CD4-positive, alpha-beta T cell (primary cell): ENCODE data around the gene TDRD9. TPM values are rescaled to one million over a fixed set of nuclear protein-coding genes. Genes with fewer than 3 reads are reported as not detected.

Experiments used
- ATAC-seq: fragments of 200-7000 bp; cut with Tn5 transposase; one replicate; pipeline ENCODE4 v1.10.0; 2022; ENCODE audit warnings: mild to moderate bottlenecking; ENCODE audit not compliant: poor library complexity
- CTCF ChIA-PET: fragments of 350-600 bp; sonication (Branson Sonifier 250); formaldehyde crosslinking; loops from one replicate; lab custom pipeline; 2021; ENCODE audit warnings: antibody characterized with exemption, inconsistent platforms; lab: Charles Lee
- POLR2A ChIA-PET: fragments of 350-600 bp; sonication (Branson Sonifier 250); formaldehyde crosslinking; loops from one replicate; lab custom pipeline; 2021; ENCODE audit warnings: antibody characterized with exemption, inconsistent platforms; lab: Charles Lee
- DNase-seq, 14 experiments: peaks; one replicate each; pipeline ENCODE4 v3.0.0-alpha.2; 2013 to 2020; ENCODE audit warnings: mixed read lengths in 2 of 14
- H3K27ac ChIP-seq, 2 donors: one replicate each; pipeline versions ENCODE4 v1.5.1 to v1.7.0; 2013; ENCODE audit warnings: low read length in 2 of 2, low read depth in 1 of 2, mild to moderate bottlenecking in 1 of 2
- H3K27me3 ChIP-seq, 2 experiments: 1 replicate in 1 of 2; 2 replicates in 1 of 2; pipeline versions ENCODE4 v1.6.1 to v1.7.0; 2013; ENCODE audit warnings: low read length in 2 of 2, control low read depth in 1 of 2, mild to moderate bottlenecking in 1 of 2, moderate library complexity in 1 of 2; ENCODE audit not compliant: insufficient read depth in 2 of 2, control insufficient read depth in 1 of 2
- H3K36me3 ChIP-seq: one replicate; pipeline ENCODE4 v1.6.1; 2013; ENCODE audit warnings: low read length, control low read depth; ENCODE audit not compliant: insufficient read depth
- H3K4me1 ChIP-seq: one replicate; pipeline ENCODE4 v1.6.1; 2013; ENCODE audit warnings: low read length, control low read depth; ENCODE audit not compliant: insufficient read depth
- H3K4me3 ChIP-seq: one replicate; pipeline ENCODE4 v1.5.1; 2013; ENCODE audit warnings: mild to moderate bottlenecking, low read length, moderate library complexity
- H3K9me3 ChIP-seq, 2 experiments: 1 replicate in 1 of 2; 2 replicates in 1 of 2; pipeline versions ENCODE4 v1.6.1 to v1.7.0; 2013; ENCODE audit warnings: low read length in 2 of 2, mild to moderate bottlenecking in 2 of 2, control low read depth in 1 of 2, moderate library complexity in 1 of 2; ENCODE audit not compliant: control insufficient read depth in 1 of 2, insufficient read depth in 1 of 2
- H3K27ac Mint-ChIP-seq: one replicate; pipeline ENCODE4 v1.8.0; 2020; ENCODE audit warnings: mixed read lengths
- H3K27me3 Mint-ChIP-seq: one replicate; pipeline ENCODE4 v1.8.0; 2021; ENCODE audit warnings: mixed read lengths
- H3K36me3 Mint-ChIP-seq: one replicate; pipeline ENCODE4 v1.8.0; 2021; ENCODE audit warnings: low read depth, mixed read lengths
- H3K4me1 Mint-ChIP-seq: one replicate; pipeline ENCODE4 v1.8.0; 2021; ENCODE audit warnings: low read depth, mixed read lengths
- H3K4me3 Mint-ChIP-seq: one replicate; pipeline ENCODE4 v1.8.0; 2020; ENCODE audit warnings: mild to moderate bottlenecking, mixed read lengths
- H3K9me3 Mint-ChIP-seq: one replicate; pipeline ENCODE4 v1.8.0; 2020; ENCODE audit warnings: mixed read lengths
- CTCF ChIP-seq: fragments of 200-600 bp; IDR thresholded peaks from one replicate; pipeline ENCODE4 v1.8.0; 2022; ENCODE audit warnings: antibody characterized with exemption, mild to moderate bottlenecking
- intact Hi-C, 2 experiments: fragments of 100-400 bp; cut with DNase I in 1 of 2; cut with micrococcal nuclease in 1 of 2; formaldehyde crosslinking; loops; one replicate each; pipeline versions ENCODE4 v1.15.1 to v1.9.0; 2023 to 2025; cut with DNase I, micrococcal nuclease
- total RNA-seq, 174 experiments: library from RNA in 2 of 174; stranded (reverse) in 2 of 174; gene quantifications; one replicate each; pipeline ENCODE4 v1.2.3 and lab custom pipeline; 2021 to 2026

Gene TDRD9
- total RNA-seq, 2 experiments from 2014 or later: 0.17 to 0.27 TPM

- peaks cover 6% of the 10 kb centered on the region for H3K4me1 Mint-ChIP-seq
- H3K27ac Mint-ChIP-seq: no peak overlapping the region
- intact Hi-C loops: loop anchor here in 1 of 2 experiments (10.0 kb wide), 1 partner anchor 591 kb away; the partner anchor contains the start of gene EIF5
- TF ChIP-seq CTCF: no peak
- peaks cover 16% of the 10 kb centered on the region for H3K4me1 ChIP-seq
- H3K27me3 Mint-ChIP-seq: peaks cover 8% of the 10 kb centered on the region
- no peak for ATAC-seq
- H3K9me3 ChIP-seq: no peaks in the 10 kb centered on the region
- no peaks in the 10 kb centered on the region for H3K36me3 Mint-ChIP-seq
- no peak overlapping the region for H3K27ac ChIP-seq
- CTCF ChIA-PET: interaction anchor here (1.3 kb wide), 1 partner anchor 15 kb away, joined by 3 read pairs; no protein-coding TSS in a partner anchor
- H3K9me3 Mint-ChIP-seq: no peaks in the 10 kb centered on the region
- no peak for DNase-seq
- no peak overlapping the region for H3K4me3 Mint-ChIP-seq
- H3K4me3 ChIP-seq: no peak overlapping the region
- peaks cover 0 to 2% of the 10 kb centered on the region in 2 experiments for H3K27me3 ChIP-seq
- POLR2A ChIA-PET: interaction anchor here (0.6 kb wide), 1 partner anchor 203 kb away, joined by 3 read pairs; no protein-coding TSS in a partner anchor
- no peaks in the 10 kb centered on the region for H3K36me3 ChIP-seq
Measured at GRCh38 chr14:103925316-103925715, 2.9 kb upstream of the TDRD9 start.

GRCh38 chr14:103927566-103927965 lies 690 bp upstream of the TDRD9 start:
- Mint-ChIP-seq H3K4me1 (no peaks in the 10 kb centered on the region), H3K27me3 (peaks cover 8% of the 10 kb centered on the region), H3K36me3 (no peaks in the 10 kb centered on the region), H3K27ac (no peak overlapping the region), H3K4me3 (no peak overlapping the region), H3K9me3 (no peaks in the 10 kb centered on the region)
- POLR2A ChIA-PET: no interaction called here
- DNase-seq (no peak), ATAC-seq (no peak)
- CTCF ChIA-PET: no interaction called here
- no peaks in the 10 kb centered on the region for H3K36me3 ChIP-seq
- TF ChIP-seq CTCF: no peak
- no peaks in the 10 kb centered on the region for H3K9me3 ChIP-seq
- no peak overlapping the region for H3K4me3 ChIP-seq
- no peak overlapping the region for H3K27ac ChIP-seq
- H3K4me1 ChIP-seq: no peaks in the 10 kb centered on the region
- H3K27me3 ChIP-seq: peaks cover 0 to 2% of the 10 kb centered on the region in 2 experiments
- intact Hi-C loops: loop anchor here in 1 of 2 experiments (10.0 kb wide), 1 partner anchor 593 kb away; the partner anchor contains the start of gene EIF5

- no peaks in the 10 kb centered on the region for H3K9me3 ChIP-seq
- intact Hi-C loops: no loop called here
- no peaks in the 10 kb centered on the region for H3K36me3 ChIP-seq
- H3K4me3 ChIP-seq: no peak overlapping the region
- no peak for DNase-seq
- ChIA-PET POLR2A (no interaction called here), CTCF (interaction anchor here (1.1 kb wide), 1 partner anchor 20 kb away, joined by 3 read pairs; no protein-coding TSS in a partner anchor)
- ATAC-seq: no peak
- no peaks in the 10 kb centered on the region for H3K4me1 ChIP-seq
- Mint-ChIP-seq H3K27me3 (peaks cover 3% of the 10 kb centered on the region), H3K27ac (no peak overlapping the region), H3K36me3 (no peaks in the 10 kb centered on the region), H3K4me3 (no peak overlapping the region), H3K9me3 (no peaks in the 10 kb centered on the region), H3K4me1 (no peaks in the 10 kb centered on the region)
- H3K27me3 ChIP-seq: peaks cover 0 to 2% of the 10 kb centered on the region in 2 experiments
- no peak for TF ChIP-seq CTCF
- H3K27ac ChIP-seq: no peak overlapping the region
Measured at GRCh38 chr14:103930051-103930604, 1.9 kb downstream of the TDRD9 start.
